Measurements from ENCODE around the gene PLCL1.

PLCL1 gene

GRCh38 chr2:198134293-198134955 is 330.0 kb downstream of the PLCL1 start:
- no peak for DNase-seq

- no peak for DNase-seq
Observed at GRCh38 chr2:198135481-198135934, 331.1 kb downstream of the PLCL1 start.

- DNase-seq, result no peak
Observed at GRCh38 chr2:198136142-198136541, 331.7 kb downstream of the PLCL1 start.

GRCh38 chr2:198137733-198138132 is 333.3 kb downstream of the PLCL1 start:
- DNase-seq, result no peak

GRCh38 chr2:198141726-198142125 is 337.3 kb downstream of the PLCL1 start:
- no peak for DNase-seq

- no peak for DNase-seq
Observed at GRCh38 chr2:198143156-198143555, 338.8 kb downstream of the PLCL1 start.

GRCh38 chr2:198143793-198144192 is 339.4 kb downstream of the PLCL1 start:
- no peak for DNase-seq

- DNase-seq, result peak; percentile 8
Observed at GRCh38 chr2:198144660-198145059, 340.3 kb downstream of the PLCL1 start.

- no peak for DNase-seq
Observed at GRCh38 chr2:198146346-198146940, 342.1 kb downstream of the PLCL1 start.

- no peak for DNase-seq
Observed at GRCh38 chr2:198157314-198157713, 352.9 kb downstream of the PLCL1 start.

GRCh38 chr2:198161151-198161550 is 356.8 kb downstream of the PLCL1 start:
- no peak for DNase-seq

GRCh38 chr2:198162276-198162675 is 357.9 kb downstream of the PLCL1 start:
- no peak for DNase-seq

GRCh38 chr2:198164843-198165242 is 360.4 kb downstream of the PLCL1 start:
- no peak for DNase-seq

GRCh38 chr2:198165289-198165688 is 360.9 kb downstream of the PLCL1 start:
- no peak for DNase-seq

- no peak for DNase-seq
Observed at GRCh38 chr2:198167346-198167745, 363.0 kb downstream of the PLCL1 start.

- no peak for DNase-seq
Observed at GRCh38 chr2:198168651-198169050, 364.3 kb downstream of the PLCL1 start.

GRCh38 chr2:198173242-198173641 is 368.8 kb downstream of the PLCL1 start:
- no peak for DNase-seq

- no peak for DNase-seq
Observed at GRCh38 chr2:198173864-198174263, 369.5 kb downstream of the PLCL1 start.

- DNase-seq, result no peak
Observed at GRCh38 chr2:198175271-198175670, 370.9 kb downstream of the PLCL1 start.

GRCh38 chr2:198177040-198177439 is 372.6 kb downstream of the PLCL1 start:
- no peak for DNase-seq

- no peak for DNase-seq
Observed at GRCh38 chr2:198178766-198179165, 374.4 kb downstream of the PLCL1 start.

- DNase-seq, result no peak
Observed at GRCh38 chr2:198186257-198186656, 381.9 kb downstream of the PLCL1 start.

- DNase-seq, result no peak
Observed at GRCh38 chr2:198187841-198188240, 383.4 kb downstream of the PLCL1 start.

- DNase-seq, result no peak
Observed at GRCh38 chr2:198188982-198189381, 384.6 kb downstream of the PLCL1 start.

- no peak for DNase-seq
Observed at GRCh38 chr2:198191651-198192050, 387.3 kb downstream of the PLCL1 start.

All from activated CD4-positive, alpha-beta T cell treated with anti-CD3 and anti-CD28 coated beads, Interleukin-10, Interleukin-2, amounts not matched to agents 100 ng/mL and 50 ng/mL, durations not matched to agents 16 hours and 8 hours (primary cell).